Stomach (tissue), 4 donors: ENCODE results near the gene GABRB1.

ENCODE experiments used
- EP300 ChIP-seq: sonication (generic); formaldehyde crosslinking; IDR thresholded peaks from one replicate; pipeline ENCODE4 v1.6.1; 2017; ENCODE audit warnings: antibody characterized with exemption
- POLR2A ChIP-seq, 4 donors: fragments of 450-650 bp; IDR thresholded peaks; one replicate each; pipeline ENCODE4 v1.6.1; 2016; ENCODE audit warnings: antibody characterized with exemption in 4 of 4, control low read depth in 2 of 4, mild to moderate bottlenecking in 1 of 4, moderate library complexity in 1 of 4
- POLR2AphosphoS5 ChIP-seq, 3 donors: sonication (generic); formaldehyde crosslinking; IDR thresholded peaks; one replicate each; pipeline ENCODE4 v1.6.1; 2016; ENCODE audit warnings: antibody characterized with exemption in 3 of 3
- TF ChIP-seq, protein P1 (sequence below), 7 experiments: fragments of 450-650 bp in 4 of 7; fragments of 200-600 bp in 3 of 7; sonication (generic) in 3 of 7; IDR thresholded peaks; one replicate each; pipeline ENCODE4 v1.5.1; 2016 to 2019; ENCODE audit warnings: antibody characterized with exemption in 7 of 7, control low read depth in 2 of 7, mild to moderate bottlenecking in 1 of 7

DNA sequence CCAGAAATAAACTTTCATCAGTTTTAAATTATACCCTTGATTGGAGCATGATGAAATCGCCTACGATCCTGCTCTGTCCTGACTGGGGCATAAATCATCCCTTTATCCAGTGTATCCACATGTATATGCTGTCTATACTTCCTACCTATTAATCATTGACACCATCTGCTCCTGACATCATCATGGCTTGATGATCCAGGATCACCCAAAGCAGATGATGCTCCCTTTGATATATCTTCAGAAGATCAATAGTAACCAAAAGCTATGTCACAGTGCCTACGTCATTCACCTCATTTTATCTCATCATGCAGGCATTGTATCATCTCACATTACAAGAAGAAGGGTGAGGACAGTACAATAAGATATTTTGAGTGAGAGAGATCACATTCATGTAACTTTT is 294.7 kb downstream of the GABRB1 start:
- TF ChIP-seq, protein P1, sequence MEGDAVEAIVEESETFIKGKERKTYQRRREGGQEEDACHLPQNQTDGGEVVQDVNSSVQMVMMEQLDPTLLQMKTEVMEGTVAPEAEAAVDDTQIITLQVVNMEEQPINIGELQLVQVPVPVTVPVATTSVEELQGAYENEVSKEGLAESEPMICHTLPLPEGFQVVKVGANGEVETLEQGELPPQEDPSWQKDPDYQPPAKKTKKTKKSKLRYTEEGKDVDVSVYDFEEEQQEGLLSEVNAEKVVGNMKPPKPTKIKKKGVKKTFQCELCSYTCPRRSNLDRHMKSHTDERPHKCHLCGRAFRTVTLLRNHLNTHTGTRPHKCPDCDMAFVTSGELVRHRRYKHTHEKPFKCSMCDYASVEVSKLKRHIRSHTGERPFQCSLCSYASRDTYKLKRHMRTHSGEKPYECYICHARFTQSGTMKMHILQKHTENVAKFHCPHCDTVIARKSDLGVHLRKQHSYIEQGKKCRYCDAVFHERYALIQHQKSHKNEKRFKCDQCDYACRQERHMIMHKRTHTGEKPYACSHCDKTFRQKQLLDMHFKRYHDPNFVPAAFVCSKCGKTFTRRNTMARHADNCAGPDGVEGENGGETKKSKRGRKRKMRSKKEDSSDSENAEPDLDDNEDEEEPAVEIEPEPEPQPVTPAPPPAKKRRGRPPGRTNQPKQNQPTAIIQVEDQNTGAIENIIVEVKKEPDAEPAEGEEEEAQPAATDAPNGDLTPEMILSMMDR (IDR thresholded peaks at IDR 0.05), result no peak
- TF ChIP-seq EP300, result no peak
- TF ChIP-seq POLR2A (IDR thresholded peaks at IDR 0.05), result no peak
- no peak for TF ChIP-seq POLR2AphosphoS5 (IDR thresholded peaks at IDR 0.05)
